ENCODE results near the gene CACTIN. TPM values are rescaled to one million over a fixed set of nuclear protein-coding genes. Genes with fewer than 3 reads are reported as not detected.

The CACTIN gene
- total RNA-seq, 3 donors from 2014 or later: 21.8 to 30.5 (median 27.5) TPM

DNA sequence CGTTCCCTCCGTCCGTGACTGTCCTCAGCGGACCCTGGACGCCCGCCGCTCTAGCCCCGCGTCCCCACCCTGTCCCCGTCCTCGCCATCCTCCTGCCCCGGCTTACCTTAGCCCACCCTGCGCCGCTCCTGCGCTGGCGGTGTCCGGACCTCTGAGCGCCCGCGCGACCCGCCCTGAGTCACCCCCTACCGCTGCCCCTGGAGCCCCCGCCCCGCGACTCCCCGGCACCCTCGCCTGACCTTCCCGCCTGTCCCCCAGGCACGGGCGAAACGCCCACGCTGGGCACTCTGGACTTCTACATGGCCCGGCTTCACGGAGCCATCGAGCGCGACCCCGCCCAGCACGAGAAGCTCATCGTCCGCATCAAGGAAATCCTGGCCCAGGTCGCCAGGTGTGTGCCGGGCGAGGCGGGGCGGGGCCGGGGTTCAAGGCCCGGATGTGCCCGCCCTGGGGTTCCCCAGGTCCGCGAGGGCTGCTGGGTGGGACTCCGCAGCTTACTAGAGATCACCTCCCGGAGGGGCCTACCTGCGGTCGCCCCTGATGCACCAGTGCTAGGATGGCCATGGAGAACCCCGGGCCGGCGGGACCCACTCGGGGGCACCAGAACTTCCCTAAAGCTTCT is 48.8 kb downstream of the CACTIN start:
- Histone ChIP-seq H3K36me3 (no peaks in the 10 kb centered on the region), H3K27ac (no peak overlapping the region), H3K27me3 (no peaks in the 10 kb centered on the region), H3K9me3 (no peaks in the 10 kb centered on the region), H3K4me3 (no peak overlapping the region), H3K4me1 (no peaks in the 10 kb centered on the region)
- TF ChIP-seq, protein P1, sequence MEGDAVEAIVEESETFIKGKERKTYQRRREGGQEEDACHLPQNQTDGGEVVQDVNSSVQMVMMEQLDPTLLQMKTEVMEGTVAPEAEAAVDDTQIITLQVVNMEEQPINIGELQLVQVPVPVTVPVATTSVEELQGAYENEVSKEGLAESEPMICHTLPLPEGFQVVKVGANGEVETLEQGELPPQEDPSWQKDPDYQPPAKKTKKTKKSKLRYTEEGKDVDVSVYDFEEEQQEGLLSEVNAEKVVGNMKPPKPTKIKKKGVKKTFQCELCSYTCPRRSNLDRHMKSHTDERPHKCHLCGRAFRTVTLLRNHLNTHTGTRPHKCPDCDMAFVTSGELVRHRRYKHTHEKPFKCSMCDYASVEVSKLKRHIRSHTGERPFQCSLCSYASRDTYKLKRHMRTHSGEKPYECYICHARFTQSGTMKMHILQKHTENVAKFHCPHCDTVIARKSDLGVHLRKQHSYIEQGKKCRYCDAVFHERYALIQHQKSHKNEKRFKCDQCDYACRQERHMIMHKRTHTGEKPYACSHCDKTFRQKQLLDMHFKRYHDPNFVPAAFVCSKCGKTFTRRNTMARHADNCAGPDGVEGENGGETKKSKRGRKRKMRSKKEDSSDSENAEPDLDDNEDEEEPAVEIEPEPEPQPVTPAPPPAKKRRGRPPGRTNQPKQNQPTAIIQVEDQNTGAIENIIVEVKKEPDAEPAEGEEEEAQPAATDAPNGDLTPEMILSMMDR (IDR thresholded peaks at IDR 0.05): no peak
- TF ChIP-seq POLR2A (IDR thresholded peaks at IDR 0.05) (no peak), POLR2AphosphoS5 (IDR thresholded peaks at IDR 0.05) (no peak)
- DNase-seq (ENCODE audit: low spot score in 2 of 2): no peak
- intact Hi-C loops (cut with DNase I; ENCODE audit: low total_unique reads): no loop called here

DNA sequence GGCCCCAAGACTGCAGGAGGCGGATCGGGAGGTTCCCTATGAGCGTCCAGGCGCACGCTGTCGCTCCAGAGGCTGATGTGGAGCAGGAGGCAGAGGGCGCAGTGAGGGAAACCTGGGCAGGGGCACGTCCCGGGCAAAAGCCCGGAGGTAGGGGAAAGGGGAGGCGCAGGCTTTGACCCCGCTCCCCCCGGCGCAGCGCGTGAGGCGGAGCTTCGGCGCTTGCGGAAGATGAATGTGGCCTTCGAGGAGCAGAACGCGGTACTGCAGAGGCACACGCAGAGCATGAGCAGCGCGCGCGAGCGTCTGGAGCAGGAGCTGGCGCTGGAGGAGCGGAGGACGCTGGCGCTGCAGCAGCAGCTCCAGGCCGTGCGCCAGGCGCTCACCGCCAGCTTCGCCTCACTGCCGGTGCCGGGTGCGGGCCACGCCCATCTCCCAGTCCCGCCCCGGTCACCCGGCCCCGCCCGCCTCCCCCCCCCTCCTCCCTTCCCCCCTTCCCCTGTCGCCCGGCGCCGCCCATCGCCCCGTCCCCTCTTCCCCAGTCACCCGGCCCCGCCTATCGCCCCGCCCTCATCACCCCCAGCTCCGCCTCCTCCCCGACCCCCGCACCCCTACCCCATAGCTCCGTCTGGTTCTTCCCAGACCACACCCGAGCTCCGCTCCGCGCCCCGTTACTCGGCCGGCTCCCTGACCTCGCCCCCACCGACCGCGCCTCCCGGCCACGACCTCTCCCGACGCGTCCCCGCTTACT is 49.7 kb downstream of the CACTIN start:
- Histone ChIP-seq H3K36me3 (no peaks in the 10 kb centered on the region), H3K4me1 (no peaks in the 10 kb centered on the region), H3K4me3 (peak overlapping the region in 2 of 3 donors; percentile 25 to 33), H3K9me3 (no peaks in the 10 kb centered on the region), H3K27me3 (no peaks in the 10 kb centered on the region), H3K27ac (no peak overlapping the region)
- TF ChIP-seq, protein P1 (IDR thresholded peaks at IDR 0.05): no peak
- no peak for TF ChIP-seq POLR2AphosphoS5 (IDR thresholded peaks at IDR 0.05)
- TF ChIP-seq POLR2A (IDR thresholded peaks at IDR 0.05): no peak
- intact Hi-C loops (cut with DNase I; ENCODE audit: low total_unique reads): no loop called here
- no peak for DNase-seq (ENCODE audit: low spot score in 2 of 2)

DNA sequence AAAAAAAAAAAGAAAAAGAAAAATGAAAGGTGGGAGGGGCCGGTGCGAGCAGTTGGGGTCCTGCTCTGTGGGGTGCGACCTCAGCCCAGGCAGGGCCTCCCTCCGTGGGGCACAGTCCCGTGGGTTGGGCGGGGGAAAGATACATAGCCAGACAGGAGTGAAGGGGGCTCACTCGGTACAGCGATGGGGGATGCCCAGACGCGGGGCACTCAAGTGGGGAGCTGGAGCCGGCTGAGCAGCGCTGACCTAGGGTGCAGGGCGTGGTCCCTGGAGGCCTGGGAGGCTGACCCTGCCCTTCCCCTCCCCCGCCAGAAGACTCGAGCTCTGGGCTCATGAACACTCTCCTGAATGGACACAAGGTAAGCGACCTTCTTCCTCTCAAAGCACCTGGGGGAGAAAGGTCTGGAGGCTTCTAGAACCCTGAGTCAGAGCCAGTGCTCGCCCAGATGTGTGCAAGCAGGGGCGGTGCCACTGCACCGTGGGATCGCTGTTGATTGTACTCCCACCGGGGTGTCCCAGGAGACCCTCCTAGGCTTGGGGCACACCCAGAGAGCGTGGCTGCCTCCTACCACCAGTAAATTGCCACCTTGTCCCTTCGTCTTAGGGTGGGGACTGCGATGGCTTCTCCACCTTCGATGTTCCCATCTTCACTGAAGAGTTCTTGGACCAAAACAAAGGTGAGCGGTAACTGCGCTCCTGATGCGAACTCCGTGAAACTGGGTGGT is 50.5 kb downstream of the CACTIN start:
- intact Hi-C loops (cut with DNase I; ENCODE audit: low total_unique reads): no loop called here
- no peaks in the 10 kb centered on the region for H3K27me3 ChIP-seq
- H3K4me1 ChIP-seq: no peaks in the 10 kb centered on the region
- TF ChIP-seq, protein P1 (IDR thresholded peaks at IDR 0.05): no peak
- TF ChIP-seq POLR2AphosphoS5 (IDR thresholded peaks at IDR 0.05) (no peak), POLR2A (IDR thresholded peaks at IDR 0.05) (no peak)
- H3K27ac ChIP-seq: no peak overlapping the region
- no peaks in the 10 kb centered on the region for H3K36me3 ChIP-seq
- H3K9me3 ChIP-seq: no peaks in the 10 kb centered on the region
- H3K4me3 ChIP-seq: peak overlapping the region in 1 of 3 donors; percentile 25
- no peak for DNase-seq (ENCODE audit: low spot score in 2 of 2)

DNA sequence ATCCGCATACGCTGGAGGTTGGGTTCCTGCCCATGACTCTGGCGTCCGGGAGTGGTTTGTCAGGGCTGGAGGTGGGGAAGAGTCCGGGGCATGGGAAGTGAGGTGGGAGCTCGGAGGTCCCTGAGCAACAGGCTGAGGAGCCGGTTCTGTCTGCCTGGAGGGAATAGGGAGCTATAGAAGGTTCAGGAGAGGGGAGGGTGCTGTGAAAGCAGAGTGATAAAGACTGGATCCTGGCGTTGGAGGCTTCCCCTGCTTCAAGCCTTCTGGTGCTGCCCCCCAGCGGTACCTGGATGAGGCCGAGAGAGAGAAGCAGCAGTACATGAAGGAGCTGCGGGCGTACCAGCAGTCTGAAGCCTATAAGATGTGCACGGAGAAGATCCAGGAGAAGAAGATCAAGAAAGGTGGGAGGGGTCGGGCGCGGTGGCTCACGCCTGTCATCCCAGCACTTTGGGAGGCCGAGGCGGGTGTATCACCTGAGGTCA is 51.3 kb downstream of the CACTIN start:
- no peak for TF ChIP-seq POLR2AphosphoS5 (IDR thresholded peaks at IDR 0.05)
- TF ChIP-seq, protein P1 (IDR thresholded peaks at IDR 0.05): no peak
- TF ChIP-seq POLR2A (IDR thresholded peaks at IDR 0.05): no peak
- H3K4me3 ChIP-seq: no peak overlapping the region
- no peaks in the 10 kb centered on the region for H3K27me3 ChIP-seq
- H3K4me1 ChIP-seq: no peaks in the 10 kb centered on the region
- DNase-seq (ENCODE audit: low spot score in 2 of 2): no peak
- intact Hi-C loops (cut with DNase I; ENCODE audit: low total_unique reads): no loop called here
- H3K36me3 ChIP-seq: no peaks in the 10 kb centered on the region
- H3K27ac ChIP-seq: no peak overlapping the region
- no peaks in the 10 kb centered on the region for H3K9me3 ChIP-seq
